HEK293T (cell line): ENCODE measurements around the gene NLRP3.

Experiments used
- CTCF ChIA-PET: fragments of 350-600 bp; formaldehyde crosslinking; extraction: SDS; loops from one replicate; lab custom pipeline; 2021; ENCODE audit warnings: antibody characterized with exemption, inconsistent platforms; lab: Yijun Ruan, JAX
- POLR2A ChIA-PET: fragments of 350-600 bp; formaldehyde crosslinking; extraction: SDS; loops from one replicate; lab custom pipeline; 2020; ENCODE audit warnings: antibody characterized with exemption, inconsistent platforms; lab: Yijun Ruan, JAX
- DNase-seq: peaks from one replicate; pipeline ENCODE4 v3.0.0; 2012; ENCODE audit warnings: mixed read lengths; ENCODE audit errors: extremely low spot score
- ARNT ChIP-seq: fragments of 450-650 bp; IDR thresholded peaks from 2 replicates; pipeline ENCODE4 v1.6.1; 2017; ENCODE audit warnings: mild to moderate bottlenecking
- BHLHE40 ChIP-seq: fragments of 450-650 bp; IDR thresholded peaks from 2 replicates; pipeline ENCODE4 v1.6.1; 2016; ENCODE audit warnings: mild to moderate bottlenecking, moderate library complexity, borderline replicate concordance
- CTBP1 ChIP-seq: fragments of 450-650 bp; IDR thresholded peaks from 2 replicates; pipeline ENCODE4 v1.6.1; 2016; ENCODE audit warnings: borderline replicate concordance
- ELF4 ChIP-seq: fragments of 450-650 bp; IDR thresholded peaks from 2 replicates; pipeline ENCODE4 v1.6.1; 2017; ENCODE audit warnings: antibody characterized with exemption
- FOXA1 ChIP-seq: fragments of 450-650 bp; IDR thresholded peaks from 2 replicates; pipeline ENCODE4 v1.6.1; 2016; ENCODE audit warnings: mild to moderate bottlenecking
- FOXK2 ChIP-seq: fragments of 450-650 bp; IDR thresholded peaks from 2 replicates; pipeline ENCODE4 v1.6.1; 2016; ENCODE audit warnings: mild to moderate bottlenecking
- FOXM1 ChIP-seq: fragments of 450-650 bp; IDR thresholded peaks from 2 replicates; pipeline ENCODE4 v1.6.1; 2017; ENCODE audit warnings: mild to moderate bottlenecking, borderline replicate concordance
- HDGF ChIP-seq: fragments of 450-650 bp; IDR thresholded peaks from 2 replicates; pipeline ENCODE4 v1.6.1; 2017; ENCODE audit warnings: antibody characterized with exemption, borderline replicate concordance
- L3MBTL2 ChIP-seq: fragments of 450-650 bp; conservative IDR thresholded peaks from 2 replicates; pipeline ENCODE4 v1.6.1; 2016; ENCODE audit warnings: mild to moderate bottlenecking
- LEF1 ChIP-seq: fragments of 450-650 bp; IDR thresholded peaks from 2 replicates; pipeline ENCODE4 v1.6.1; 2017; ENCODE audit warnings: mild to moderate bottlenecking, borderline replicate concordance
- NFRKB ChIP-seq: fragments of 450-650 bp; IDR thresholded peaks from 2 replicates; pipeline ENCODE4 v1.6.1; 2016; ENCODE audit warnings: mild to moderate bottlenecking, moderate library complexity
- SP1 ChIP-seq: fragments of 450-650 bp; IDR thresholded peaks from 2 replicates; pipeline ENCODE4 v1.6.1; 2017
- SUZ12 ChIP-seq: fragments of 450-650 bp; IDR thresholded peaks from 2 replicates; pipeline ENCODE4 v1.6.1; 2016; ENCODE audit warnings: mild to moderate bottlenecking
- TARDBP ChIP-seq: fragments of 450-650 bp; IDR thresholded peaks from 2 replicates; pipeline ENCODE4 v1.6.1; 2016
- ZNF384 ChIP-seq: fragments of 450-650 bp; IDR thresholded peaks from 2 replicates; pipeline ENCODE4 v1.6.1; 2016
- TF ChIP-seq, protein P1 (sequence below): fragments of 450-650 bp; IDR thresholded peaks from 2 replicates; pipeline ENCODE4 v1.6.1; 2016

Gene NLRP3

DNA sequence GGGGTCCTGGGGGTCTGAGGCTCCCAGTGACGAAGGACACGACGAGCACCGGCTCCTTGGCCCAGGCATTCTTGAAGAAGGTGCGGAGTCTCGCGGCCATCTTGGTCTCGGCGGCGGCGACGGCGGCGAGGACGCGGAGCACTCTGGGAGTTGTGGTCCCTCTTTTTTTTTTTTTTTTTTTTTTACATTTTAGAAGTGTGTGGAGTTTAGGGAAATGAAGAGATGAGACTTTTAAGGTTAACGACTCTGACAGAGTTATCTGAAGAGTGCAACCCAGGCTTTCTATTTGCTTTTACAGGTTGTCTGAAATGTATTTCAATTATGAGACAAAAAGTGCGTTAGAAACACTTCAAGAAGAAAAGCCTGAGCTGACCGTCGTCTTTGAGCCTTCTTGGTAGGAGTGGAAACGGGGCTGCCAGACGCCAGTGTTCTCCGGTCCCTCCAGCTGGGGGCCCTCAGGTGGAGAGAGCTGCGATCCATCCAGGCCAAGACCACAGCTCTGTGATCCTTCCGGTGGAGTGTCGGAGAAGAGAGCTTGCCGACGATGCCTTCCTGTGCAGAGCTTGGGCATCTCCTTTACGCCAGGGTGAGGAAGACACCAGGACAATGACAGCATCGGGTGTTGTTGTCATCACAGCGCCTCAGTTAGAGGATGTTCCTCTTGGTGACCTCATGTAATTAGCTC lies 32.3 kb downstream of the NLRP3 start:
- ChIA-PET CTCF (no interaction called here), POLR2A (interaction anchor here (0.6 kb wide), 1 partner anchor 1936 kb away, joined by 3 read pairs; no protein-coding TSS in a partner anchor)
- TF ChIP-seq L3MBTL2, result peak; percentile 52
- peak; percentile 95 for TF ChIP-seq ZNF384
- TF ChIP-seq FOXA1, result no peak
- DNase-seq, result peak; percentile 59

DNA sequence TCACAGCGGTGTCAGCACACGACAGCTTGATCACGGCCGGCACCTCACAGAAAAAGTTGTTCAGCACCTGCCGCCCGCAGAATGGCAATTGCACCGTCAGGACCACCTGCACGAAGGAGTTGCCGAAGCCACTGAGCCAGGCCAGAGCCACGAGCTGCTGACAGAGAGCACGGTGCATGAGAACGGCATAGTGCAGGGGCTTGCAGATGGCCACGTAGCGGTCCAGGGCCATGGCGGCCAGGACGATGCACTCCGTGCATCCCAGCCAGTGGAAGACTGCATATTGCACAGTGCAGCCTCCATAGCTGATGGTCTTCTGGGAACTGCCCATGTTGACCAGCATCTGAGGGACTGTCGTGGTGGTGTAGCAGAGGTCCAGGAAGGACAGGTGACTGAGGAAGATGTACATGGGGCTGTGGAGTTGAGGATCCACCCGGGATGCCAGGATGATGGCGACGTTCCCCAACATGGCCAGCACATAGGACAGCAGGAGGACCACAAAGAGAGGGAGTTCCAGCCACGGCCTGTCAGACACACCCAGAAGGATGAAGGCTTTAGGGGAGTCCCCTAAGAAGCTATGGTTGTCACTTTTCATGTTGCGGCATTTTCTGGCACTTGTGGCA lies 35.5 kb downstream of the NLRP3 start:
- no peak for DNase-seq
- no peak for TF ChIP-seq ZNF384
- TF ChIP-seq TARDBP, result no peak
- no peak for TF ChIP-seq ELF4
- no peak for TF ChIP-seq FOXA1
- TF ChIP-seq L3MBTL2, result no peak
- no peak for TF ChIP-seq FOXM1
- no peak for TF ChIP-seq CTBP1
- TF ChIP-seq SUZ12, result no peak
- no peak for TF ChIP-seq BHLHE40
- ChIA-PET POLR2A (no interaction called here), CTCF (no interaction called here)

DNA sequence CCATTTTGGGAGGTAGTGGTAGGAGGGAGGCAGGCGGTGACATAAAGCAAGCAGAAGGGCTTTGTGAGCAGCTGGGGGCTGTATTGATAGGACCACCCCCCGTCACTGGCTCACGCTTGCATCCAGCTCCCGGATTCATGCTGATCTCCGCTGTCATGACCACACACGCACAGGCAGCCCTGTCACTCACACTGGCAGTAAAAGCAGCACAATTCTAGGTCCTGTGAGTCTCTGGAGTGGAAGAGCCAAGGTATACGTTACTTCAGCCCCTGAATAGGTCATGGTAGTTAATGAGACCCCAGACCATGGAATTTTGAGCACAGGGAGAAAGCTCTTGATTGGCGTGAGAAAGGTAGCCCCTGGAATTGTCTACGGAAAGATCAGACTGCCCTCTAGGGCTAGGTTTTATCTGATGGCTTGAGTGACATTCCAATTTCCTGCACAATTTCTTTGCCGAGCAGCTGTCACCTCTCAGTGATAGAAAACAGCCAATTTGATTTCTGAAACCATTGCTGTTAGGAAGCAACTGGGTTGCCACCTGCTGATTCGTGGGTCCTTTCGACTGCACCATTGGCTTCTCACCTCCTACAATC lies 36.6 kb downstream of the NLRP3 start:
- TF ChIP-seq SP1 (no peak), SUZ12 (no peak), CTBP1 (no peak)
- TF ChIP-seq, protein P1, sequence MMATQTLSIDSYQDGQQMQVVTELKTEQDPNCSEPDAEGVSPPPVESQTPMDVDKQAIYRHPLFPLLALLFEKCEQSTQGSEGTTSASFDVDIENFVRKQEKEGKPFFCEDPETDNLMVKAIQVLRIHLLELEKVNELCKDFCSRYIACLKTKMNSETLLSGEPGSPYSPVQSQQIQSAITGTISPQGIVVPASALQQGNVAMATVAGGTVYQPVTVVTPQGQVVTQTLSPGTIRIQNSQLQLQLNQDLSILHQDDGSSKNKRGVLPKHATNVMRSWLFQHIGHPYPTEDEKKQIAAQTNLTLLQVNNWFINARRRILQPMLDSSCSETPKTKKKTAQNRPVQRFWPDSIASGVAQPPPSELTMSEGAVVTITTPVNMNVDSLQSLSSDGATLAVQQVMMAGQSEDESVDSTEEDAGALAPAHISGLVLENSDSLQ, result peak; percentile 60
- POLR2A ChIA-PET, result no interaction called here
- CTCF ChIA-PET, result no interaction called here
- DNase-seq, result no peak

DNA sequence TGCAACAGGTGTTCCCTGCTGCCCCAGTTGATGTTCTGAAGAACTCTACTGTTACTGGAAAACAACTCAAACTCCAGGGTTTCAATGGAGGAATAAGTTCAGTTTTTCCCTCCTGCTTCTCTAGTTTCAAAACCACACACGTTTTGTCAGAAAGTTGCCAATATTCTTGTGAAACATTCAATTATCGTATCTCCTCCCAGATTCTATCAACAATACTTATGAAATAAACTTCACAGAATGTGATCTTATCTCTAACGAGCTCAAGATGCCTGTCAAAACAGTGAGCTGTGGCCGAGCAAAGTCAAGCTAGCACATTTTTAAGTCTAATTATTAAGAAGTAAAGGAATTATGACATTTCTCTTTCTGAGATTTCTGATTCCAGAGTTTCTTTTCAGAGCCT lies 37.3 kb downstream of the NLRP3 start:
- CTCF ChIA-PET, result no interaction called here

DNA sequence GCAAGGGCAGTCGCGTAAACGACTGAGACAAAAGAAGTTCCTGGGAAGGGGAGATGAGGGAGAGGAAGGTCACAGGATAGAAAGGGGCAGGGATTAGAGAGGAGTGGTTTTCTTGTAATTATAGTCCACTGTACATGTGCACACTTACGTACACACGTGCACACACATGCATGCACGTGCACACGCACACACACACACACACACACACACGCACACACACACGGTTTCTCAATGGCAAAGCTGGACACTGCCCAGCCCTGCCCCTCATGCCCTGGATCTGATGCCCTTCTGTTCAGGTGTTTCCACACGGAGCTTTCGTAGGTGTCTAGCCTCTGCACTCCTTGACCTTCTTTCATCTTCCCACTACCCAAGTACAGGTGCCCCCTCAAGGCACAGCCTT lies 38.0 kb downstream of the NLRP3 start:
- no peak for DNase-seq
- no peak for TF ChIP-seq FOXK2
- TF ChIP-seq, protein P1, result no peak
- TF ChIP-seq SP1, result no peak
- TF ChIP-seq SUZ12, result no peak
- no peak for TF ChIP-seq FOXM1
- no peak for TF ChIP-seq ELF4
- no peak for TF ChIP-seq LEF1
- no peak for TF ChIP-seq ZNF384
- TF ChIP-seq CTBP1, result no peak
- no peak for TF ChIP-seq TARDBP
- no peak for TF ChIP-seq ARNT
- TF ChIP-seq HDGF, result no peak
- TF ChIP-seq NFRKB, result no peak
- ChIA-PET CTCF (no interaction called here), POLR2A (no interaction called here)

More for the DNA sequence above, 37.3 kb downstream of the NLRP3 start:
- no peak for TF ChIP-seq NFRKB
- TF ChIP-seq ELF4, result no peak
- no peak for TF ChIP-seq HDGF
- TF ChIP-seq BHLHE40, result no peak
- DNase-seq, result no peak
- POLR2A ChIA-PET, result no interaction called here

DNA sequence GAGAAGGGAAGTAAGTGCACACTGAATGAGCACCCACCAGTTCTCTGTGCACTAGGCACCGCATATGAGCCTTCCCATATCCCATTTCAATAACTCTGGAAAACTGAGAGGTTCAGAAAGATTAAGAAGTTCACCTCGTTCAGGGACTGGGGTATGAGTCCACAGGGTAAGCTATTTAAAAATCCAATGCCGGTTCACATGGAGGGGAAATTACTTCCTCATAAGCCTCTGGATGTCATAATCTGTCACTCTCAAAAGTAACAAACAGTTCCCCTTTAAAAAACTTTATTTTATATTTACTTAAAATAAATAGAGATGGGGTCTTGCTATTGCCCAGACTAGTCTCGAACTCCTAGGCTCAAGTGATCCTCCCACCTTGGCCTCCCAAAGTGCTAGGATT lies 40.0 kb downstream of the NLRP3 start:
- CTCF ChIA-PET, result no interaction called here

More for the DNA sequence above, 40.0 kb downstream of the NLRP3 start:
- POLR2A ChIA-PET, result no interaction called here
- DNase-seq, result no peak
- TF ChIP-seq FOXA1 (no peak), NFRKB (no peak), L3MBTL2 (no peak), ELF4 (no peak), TARDBP (no peak), SP1 (no peak), FOXK2 (no peak), ZNF384 (no peak), FOXM1 (no peak), HDGF (no peak), BHLHE40 (no peak), CTBP1 (no peak), LEF1 (no peak), ARNT (no peak), SUZ12 (no peak)
- TF ChIP-seq, protein P1, result no peak
